Measurements from ENCODE around the gene PLS1.
"Not testable (repeated sequence)": the region's sequence is repeated elsewhere in the genome, so short reads cannot be mapped to it uniquely, and the experiment has no call there.

Gene PLS1

GRCh38 chr3:142694225-142694624 is 98.0 kb downstream of the PLS1 start:
- DNase-seq (ENCODE audit: low read depth) = no peak

- no peak for DNase-seq (ENCODE audit: low read depth)
These were observed 109.0 kb downstream of the PLS1 start for GRCh38 chr3:142705198-142705597.

- DNase-seq (ENCODE audit: low read depth) = no peak
These were observed 110.3 kb downstream of the PLS1 start for GRCh38 chr3:142706321-142707127.

- no peak for DNase-seq (ENCODE audit: low read depth)
These were observed 113.0 kb downstream of the PLS1 start for GRCh38 chr3:142709207-142709606.

- DNase-seq (ENCODE audit: low read depth) = not testable (repeated sequence)
These were observed 118.7 kb downstream of the PLS1 start for GRCh38 chr3:142714882-142715281.

- no peak for DNase-seq (ENCODE audit: low read depth)
These were observed 119.9 kb downstream of the PLS1 start for GRCh38 chr3:142716102-142716501.

GRCh38 chr3:142723665-142723967 is 127.4 kb downstream of the PLS1 start:
- no peak for DNase-seq (ENCODE audit: low read depth)

- DNase-seq (ENCODE audit: low read depth) = peak; percentile 88
These were observed 127.9 kb downstream of the PLS1 start, which contains the start of gene TRPC1 for GRCh38 chr3:142723968-142724681. TRPC1 (plus strand) TSS chr3:142724034; CDS start chr3:142724560, 526 bp downstream.

GRCh38 chr3:142724682-142725356 is 128.6 kb downstream of the PLS1 start:
- DNase-seq (ENCODE audit: low read depth) = peak; percentile 57

GRCh38 chr3:142725357-142725739 is 129.2 kb downstream of the PLS1 start:
- no peak for DNase-seq (ENCODE audit: low read depth)

- DNase-seq (ENCODE audit: low read depth) = no peak
These were observed 129.8 kb downstream of the PLS1 start for GRCh38 chr3:142726017-142726416.

- DNase-seq (ENCODE audit: low read depth) = no peak
These were observed 135.9 kb downstream of the PLS1 start for GRCh38 chr3:142732066-142732465.

GRCh38 chr3:142734834-142735233 is 138.6 kb downstream of the PLS1 start:
- DNase-seq (ENCODE audit: low read depth) = no peak

- no peak for DNase-seq (ENCODE audit: low read depth)
These were observed 139.3 kb downstream of the PLS1 start for GRCh38 chr3:142735462-142735861.

- no peak for DNase-seq (ENCODE audit: low read depth)
These were observed 142.2 kb downstream of the PLS1 start for GRCh38 chr3:142738396-142738795.

- DNase-seq (ENCODE audit: low read depth) = no peak
These were observed 150.5 kb downstream of the PLS1 start for GRCh38 chr3:142746646-142747045.

- DNase-seq (ENCODE audit: low read depth) = not testable (repeated sequence)
These were observed 154.3 kb downstream of the PLS1 start for GRCh38 chr3:142750531-142750930.

GRCh38 chr3:142752605-142753004 is 156.4 kb downstream of the PLS1 start:
- DNase-seq (ENCODE audit: low read depth) = not testable (repeated sequence)

GRCh38 chr3:142754494-142754893 is 158.3 kb downstream of the PLS1 start:
- no peak for DNase-seq (ENCODE audit: low read depth)
